Mesendoderm (in vitro differentiated cells): ENCODE results near the gene CMYA5.
"Not testable (repeated sequence)": the region's sequence is repeated elsewhere in the genome, so short reads cannot be mapped to it uniquely, and the experiment has no call there.

Experiments used
- DNase-seq: peaks from one replicate; pipeline ENCODE4 v3.0.0; 2013
- H2AK5ac ChIP-seq: 2 replicates; pipeline ENCODE4 v1.6.1; 2013; ENCODE audit warnings: low read length, inconsistent platforms
- H2BK120ac ChIP-seq: 2 replicates; pipeline ENCODE4 v1.6.1; 2013; ENCODE audit warnings: low read depth, mild to moderate bottlenecking, low read length, moderate library complexity, mixed read lengths
- H2BK15ac ChIP-seq: replicated peaks from 2 replicates; pipeline ENCODE4 v1.6.1; 2013; ENCODE audit warnings: low read depth, mild to moderate bottlenecking, moderate library complexity
- H2BK5ac ChIP-seq: 2 replicates; pipeline ENCODE4 v1.6.1; 2013; ENCODE audit warnings: low read length, inconsistent platforms
- H3K18ac ChIP-seq: 2 replicates; pipeline ENCODE4 v1.6.1; 2013; ENCODE audit warnings: mild to moderate bottlenecking, low read length, mixed read lengths
- H3K23ac ChIP-seq: one replicate; pipeline ENCODE4 v1.6.1; 2013; ENCODE audit warnings: low read length
- H3K27ac ChIP-seq: 2 replicates; pipeline ENCODE4 v1.5.1; 2013; ENCODE audit warnings: low read depth, mild to moderate bottlenecking, inconsistent platforms, low read length, moderate library complexity
- H3K27me3 ChIP-seq: 2 replicates; pipeline ENCODE4 v1.6.1; 2013; ENCODE audit warnings: low read length, control low read depth, mild to moderate bottlenecking, inconsistent platforms; ENCODE audit not compliant: insufficient read depth, poor library complexity
- H3K36me3 ChIP-seq: 2 replicates; pipeline ENCODE4 v1.6.1; 2013; ENCODE audit warnings: low read length, inconsistent platforms; ENCODE audit not compliant: control insufficient read depth, insufficient read depth
- H3K4ac ChIP-seq: one replicate; pipeline ENCODE4 v1.6.1; 2013; ENCODE audit warnings: low read depth, mild to moderate bottlenecking, low read length, moderate library complexity
- H3K4me1 ChIP-seq: 2 replicates; pipeline ENCODE4 v1.6.1; 2013; ENCODE audit warnings: low read depth, low read length, inconsistent platforms; ENCODE audit not compliant: control insufficient read depth
- H3K4me2 ChIP-seq: 2 replicates; pipeline ENCODE4 v1.6.1; 2013; ENCODE audit warnings: low read length
- H3K4me3 ChIP-seq: 2 replicates; pipeline ENCODE4 v1.5.1; 2013; ENCODE audit warnings: mild to moderate bottlenecking, low read length
- H3K56ac ChIP-seq: one replicate; pipeline ENCODE4 v1.6.1; 2013; ENCODE audit warnings: low read length
- H3K79me1 ChIP-seq: 2 replicates; pipeline ENCODE4 v1.6.1; 2013; ENCODE audit warnings: low read length, inconsistent platforms
- H3K79me2 ChIP-seq: 2 replicates; pipeline ENCODE4 v1.6.1; 2013; ENCODE audit warnings: mild to moderate bottlenecking, low read length; ENCODE audit not compliant: control insufficient read depth, insufficient read depth
- H3K9ac ChIP-seq: 2 replicates; pipeline ENCODE4 v1.6.1; 2013; ENCODE audit warnings: low read length, inconsistent platforms
- H4K5ac ChIP-seq: one replicate; pipeline ENCODE4 v1.6.1; 2013; ENCODE audit warnings: low read length
- H4K8ac ChIP-seq: one replicate; pipeline ENCODE4 v1.6.1; 2013; ENCODE audit warnings: low read depth, mild to moderate bottlenecking, control low read depth, low read length, moderate library complexity
- WGBS: extraction: QIAGEN DNeasy Blood & Tissue Kit; methylation state at CpG from one replicate; pipeline ENCODE4 v1.1.7; 2013; ENCODE audit warnings: low lambda C conversion rate, missing lambda C conversion rate; ENCODE audit not compliant: insufficient coverage; ENCODE audit errors: extremely low coverage; 5-methylcytosine and 5-hydroxymethylcytosine counted together

CMYA5 gene

GRCh38 chr5:79762929-79763328, 73.3 kb downstream of the CMYA5 start:
- Histone ChIP-seq H3K56ac (no peak overlapping the region), H3K18ac (no peak overlapping the region), H3K23ac (no peak overlapping the region), H4K5ac (no peak overlapping the region), H3K79me2 (no peaks in the 10 kb centered on the region), H4K8ac (no peak overlapping the region), H2BK120ac (no peak overlapping the region), H3K4ac (no peak overlapping the region), H3K27ac (no peak overlapping the region), H2AK5ac (no peak overlapping the region), H3K79me1 (no peaks in the 10 kb centered on the region), H3K27me3 (no peaks in the 10 kb centered on the region), H3K4me2 (no peak overlapping the region), H2BK5ac (no peak overlapping the region), H3K36me3 (no peaks in the 10 kb centered on the region), H2BK15ac (no peak overlapping the region), H3K9ac (no peak overlapping the region), H3K4me3 (no peak overlapping the region), H3K4me1 (no peaks in the 10 kb centered on the region)
- no CpG with 5 or more reads among the region's 10 CpGs for WGBS
- DNase-seq: no peak

- H4K8ac ChIP-seq, H3K9ac ChIP-seq, H4K5ac ChIP-seq, H3K27ac ChIP-seq, H3K56ac ChIP-seq, H2BK15ac ChIP-seq, H3K27me3 ChIP-seq, H3K4ac ChIP-seq, H2BK5ac ChIP-seq, H3K4me2 ChIP-seq, H2BK120ac ChIP-seq, H3K4me3 ChIP-seq, DNase-seq, H2AK5ac ChIP-seq, H3K23ac ChIP-seq, H3K4me1 ChIP-seq, H3K36me3 ChIP-seq, H3K18ac ChIP-seq, H3K79me2 ChIP-seq, H3K79me1 ChIP-seq: not testable (repeated sequence)
- WGBS: no CpG with 5 or more reads among the region's 3 CpGs
Measured at GRCh38 chr5:79764147-79764546, 74.5 kb downstream of the CMYA5 start.

GRCh38 chr5:79771387-79771786, 81.8 kb downstream of the CMYA5 start:
- peak; percentile 96 for DNase-seq
- Histone ChIP-seq H3K56ac (no peak overlapping the region), H3K4me3 (no peak overlapping the region), H2BK120ac (no peak overlapping the region), H3K27ac (peak overlapping the region; percentile 44), H3K23ac (no peak overlapping the region), H3K4me1 (peaks cover 2% of the 10 kb centered on the region), H4K5ac (no peak overlapping the region), H2BK5ac (no peak overlapping the region), H3K79me1 (no peaks in the 10 kb centered on the region), H2AK5ac (no peak overlapping the region), H4K8ac (no peak overlapping the region), H3K18ac (no peak overlapping the region), H2BK15ac (no peak overlapping the region), H3K4ac (no peak overlapping the region), H3K27me3 (no peaks in the 10 kb centered on the region), H3K79me2 (no peaks in the 10 kb centered on the region), H3K9ac (no peak overlapping the region), H3K36me3 (no peaks in the 10 kb centered on the region), H3K4me2 (no peak overlapping the region)
- WGBS: no CpG with 5 or more reads among the region's 2 CpGs

GRCh38 chr5:79772651-79773050, 83.0 kb downstream of the CMYA5 start:
- no peaks in the 10 kb centered on the region for H3K79me1 ChIP-seq
- H3K9ac ChIP-seq: no peak overlapping the region
- no peak overlapping the region for H3K4me3 ChIP-seq
- no peak overlapping the region for H2BK15ac ChIP-seq
- no peak overlapping the region for H2AK5ac ChIP-seq
- no peak overlapping the region for H4K8ac ChIP-seq
- H3K18ac ChIP-seq: no peak overlapping the region
- no peaks in the 10 kb centered on the region for H3K36me3 ChIP-seq
- no peak overlapping the region for H2BK120ac ChIP-seq
- no peak for DNase-seq
- no peak overlapping the region for H3K27ac ChIP-seq
- no peak overlapping the region for H3K4ac ChIP-seq
- no peak overlapping the region for H4K5ac ChIP-seq
- no peak overlapping the region for H3K23ac ChIP-seq
- H3K27me3 ChIP-seq: no peaks in the 10 kb centered on the region
- no peak overlapping the region for H3K56ac ChIP-seq
- H2BK5ac ChIP-seq: no peak overlapping the region
- no CpG with 5 or more reads among the region's 5 CpGs for WGBS
- H3K4me2 ChIP-seq: no peak overlapping the region
- no peaks in the 10 kb centered on the region for H3K79me2 ChIP-seq
- peaks cover 2% of the 10 kb centered on the region for H3K4me1 ChIP-seq

GRCh38 chr5:79773612-79774011, 84.0 kb downstream of the CMYA5 start:
- no peaks in the 10 kb centered on the region for H3K27me3 ChIP-seq
- H3K4me2 ChIP-seq: no peak overlapping the region

GRCh38 chr5:79774171-79774854, 84.7 kb downstream of the CMYA5 start:
- no peaks in the 10 kb centered on the region for H3K79me2 ChIP-seq
- H4K5ac ChIP-seq: no peak overlapping the region
- no peak overlapping the region for H3K23ac ChIP-seq
- no peaks in the 10 kb centered on the region for H3K27me3 ChIP-seq
- no peaks in the 10 kb centered on the region for H3K79me1 ChIP-seq
- H4K8ac ChIP-seq: no peak overlapping the region
- H3K4ac ChIP-seq: no peak overlapping the region
- DNase-seq: peak; percentile 95
- H2BK15ac ChIP-seq: no peak overlapping the region
- peak overlapping the region; percentile 52 for H3K18ac ChIP-seq
- H2BK120ac ChIP-seq: no peak overlapping the region
- peaks cover 2% of the 10 kb centered on the region for H3K4me1 ChIP-seq
- H2BK5ac ChIP-seq: no peak overlapping the region
- H3K9ac ChIP-seq: peak overlapping the region; percentile 24
- WGBS: no CpG with 5 or more reads among the region's 13 CpGs
- H3K27ac ChIP-seq: peak overlapping the region; percentile 44
- no peaks in the 10 kb centered on the region for H3K36me3 ChIP-seq
- H3K56ac ChIP-seq: peak overlapping the region; percentile 74
- H3K4me3 ChIP-seq: no peak overlapping the region
- H2AK5ac ChIP-seq: no peak overlapping the region
- H3K4me2 ChIP-seq: no peak overlapping the region

More at GRCh38 chr5:79773612-79774011, 84.0 kb downstream of the CMYA5 start:
- Histone ChIP-seq H3K36me3 (no peaks in the 10 kb centered on the region), H2BK120ac (no peak overlapping the region), H3K9ac (no peak overlapping the region), H3K56ac (no peak overlapping the region), H3K79me2 (no peaks in the 10 kb centered on the region), H2AK5ac (no peak overlapping the region), H3K79me1 (no peaks in the 10 kb centered on the region), H4K8ac (no peak overlapping the region), H2BK5ac (no peak overlapping the region), H3K18ac (no peak overlapping the region), H3K4ac (no peak overlapping the region), H3K27ac (no peak overlapping the region), H3K4me1 (peaks cover 2% of the 10 kb centered on the region), H4K5ac (no peak overlapping the region), H2BK15ac (no peak overlapping the region), H3K23ac (no peak overlapping the region), H3K4me3 (no peak overlapping the region)
- DNase-seq: no peak
- WGBS: no CpG with 5 or more reads among the region's 4 CpGs
